ENCODE results near the gene KRTAP5-4. TPM values are rescaled to one million over a fixed set of nuclear protein-coding genes. Genes with fewer than 3 reads are reported as not detected.
"Not testable (repeated sequence)": the region's sequence is repeated elsewhere in the genome, so short reads cannot be mapped to it uniquely, and the experiment has no call there.

The KRTAP5-4 gene
- polyA plus RNA-seq, 4 donors = not detected

DNA sequence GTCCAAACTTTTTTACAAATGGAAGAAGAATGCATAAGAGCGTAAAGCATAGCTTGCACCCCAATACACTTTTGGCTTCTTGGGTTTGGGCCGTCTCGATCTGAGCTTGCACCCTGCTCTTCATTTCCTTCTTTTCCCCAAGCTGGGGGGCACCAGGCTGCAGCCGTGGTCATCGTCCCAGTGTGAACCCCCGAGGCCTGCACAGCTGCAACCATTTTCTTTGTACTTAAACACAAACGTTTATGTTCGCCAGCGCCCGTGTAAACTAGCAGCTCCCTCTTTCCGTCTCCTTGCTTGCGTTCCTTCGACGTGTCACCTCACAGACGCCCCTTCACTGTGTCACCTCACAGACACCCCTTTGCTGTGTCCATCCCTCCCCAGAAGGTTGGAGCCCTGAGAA, 17.7 kb upstream of the KRTAP5-4 start:
- DNase-seq (ENCODE audit: low read depth in 4 of 4, low spot score in 2 of 4) = no peak

DNA sequence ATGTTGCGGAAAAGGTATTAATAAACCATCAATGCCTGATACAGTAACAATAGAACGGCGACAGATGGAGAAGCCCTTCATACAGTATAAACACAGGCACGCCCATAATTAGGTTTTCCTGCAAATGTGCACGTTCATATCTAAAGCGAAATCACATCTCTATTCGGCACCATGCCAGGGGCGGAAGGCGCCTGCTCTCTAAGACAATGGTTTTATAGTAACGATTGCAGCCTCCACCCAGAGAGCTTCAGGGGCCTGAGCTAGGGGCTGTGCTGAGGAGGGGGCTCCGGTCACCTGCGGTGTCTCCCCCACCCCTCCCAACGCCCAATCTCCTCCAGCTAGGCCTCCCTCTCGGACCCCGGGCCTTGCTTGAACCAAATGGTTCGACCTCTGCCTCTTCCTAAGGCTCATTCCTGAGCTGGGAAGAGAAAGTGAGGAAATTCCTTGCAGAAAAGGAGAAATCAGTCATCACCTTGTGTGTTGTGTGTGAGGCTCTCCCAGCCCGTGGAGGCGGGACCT, 17.2 kb upstream of the KRTAP5-4 start:
- no peak for DNase-seq (ENCODE audit: low read depth in 4 of 4, low spot score in 2 of 4)

DNA sequence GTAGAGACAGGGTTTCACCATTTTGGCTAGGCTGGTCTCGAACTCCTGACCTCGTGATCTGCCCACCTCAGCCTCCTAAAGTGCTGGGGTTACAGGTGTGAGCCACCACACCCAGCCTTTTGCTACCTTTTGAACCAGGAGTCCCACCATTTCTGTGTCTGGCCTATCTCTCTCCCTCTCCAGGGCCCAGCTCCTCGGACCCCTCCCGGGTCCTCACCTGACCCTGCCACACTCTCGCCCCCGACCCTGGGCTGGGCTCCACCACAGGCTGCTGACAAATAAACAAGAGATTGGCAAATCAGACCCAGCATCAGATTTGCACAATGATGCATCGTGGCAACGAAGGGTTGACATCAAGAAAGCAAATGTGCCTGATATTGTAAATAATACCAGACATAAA, 16.4 kb upstream of the KRTAP5-4 start:
- no peak for DNase-seq (ENCODE audit: low read depth in 4 of 4, low spot score in 2 of 4)

DNA sequence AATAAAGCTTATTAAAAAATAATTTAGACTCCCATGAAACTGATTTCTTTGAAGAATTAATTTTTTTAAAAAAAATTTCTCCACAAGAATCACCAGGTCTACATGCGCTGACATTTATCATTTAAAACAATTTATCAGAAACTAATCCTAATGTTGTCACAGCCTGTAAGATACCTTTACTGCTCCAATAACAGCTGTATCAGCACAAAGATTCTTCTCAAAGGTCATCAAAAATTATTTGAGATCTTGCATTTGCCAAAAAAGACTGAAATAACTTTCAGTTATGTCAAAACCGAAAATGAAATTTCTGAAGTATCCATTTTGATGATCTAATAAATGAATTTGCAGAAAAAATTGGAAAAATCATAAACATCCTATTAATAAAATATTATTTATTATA, 15.7 kb upstream of the KRTAP5-4 start:
- DNase-seq (ENCODE audit: low read depth in 4 of 4, low spot score in 2 of 4) = no peak

DNA sequence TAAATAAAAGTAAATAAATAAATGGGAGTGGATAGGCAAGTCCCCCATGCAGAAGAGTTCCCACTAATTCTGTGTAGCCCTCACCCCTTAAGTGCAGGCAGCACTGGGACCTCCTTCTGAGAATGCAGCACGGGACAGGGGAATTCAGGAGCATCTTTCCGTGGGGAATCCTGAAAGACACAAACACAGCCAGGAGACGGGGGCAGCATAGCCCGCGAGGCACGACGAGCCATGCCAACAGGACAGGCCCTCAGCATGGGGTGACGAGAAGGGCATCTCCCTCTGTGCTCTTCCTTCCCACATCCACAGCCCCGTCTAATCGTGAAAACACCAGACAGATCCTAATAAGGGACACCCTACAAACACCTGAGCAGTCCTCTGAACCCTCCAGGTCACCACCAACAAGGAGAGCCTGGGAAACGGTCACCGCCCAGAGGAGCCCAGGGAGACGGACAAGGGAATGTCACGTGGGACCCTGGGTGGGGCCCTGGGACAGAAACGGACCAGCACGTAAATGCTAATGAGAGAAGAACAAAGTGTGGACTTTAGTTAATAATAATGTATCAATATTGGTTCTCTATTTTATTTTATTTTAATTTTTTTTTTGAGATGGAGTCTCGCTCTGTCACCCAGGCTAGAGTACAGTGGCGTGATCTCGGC, 14.5 kb upstream of the KRTAP5-4 start:
- no peak for DNase-seq (ENCODE audit: low read depth in 4 of 4, low spot score in 2 of 4)

DNA sequence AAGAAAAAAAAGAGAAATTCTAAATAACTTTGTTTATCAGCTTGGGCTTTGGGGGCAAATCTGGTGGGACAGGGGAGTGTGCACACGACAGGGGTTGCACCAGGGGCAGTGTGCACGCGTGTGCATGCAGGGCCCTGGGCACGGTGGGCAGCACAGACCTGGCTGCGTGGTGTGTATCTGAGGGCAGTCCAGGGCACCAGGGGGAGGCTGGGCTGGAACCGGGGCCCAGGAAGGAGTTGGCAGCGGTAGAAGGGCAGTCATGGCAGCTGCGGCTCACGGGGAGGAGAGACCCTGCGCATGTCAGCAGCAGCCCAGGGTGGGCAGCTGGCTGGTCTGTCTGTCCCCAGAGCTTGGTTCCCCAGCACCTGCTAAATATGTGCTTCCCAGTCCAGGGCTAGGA, 11.9 kb upstream of the KRTAP5-4 start:
- no peak for DNase-seq (ENCODE audit: low read depth in 4 of 4, low spot score in 2 of 4)

DNA sequence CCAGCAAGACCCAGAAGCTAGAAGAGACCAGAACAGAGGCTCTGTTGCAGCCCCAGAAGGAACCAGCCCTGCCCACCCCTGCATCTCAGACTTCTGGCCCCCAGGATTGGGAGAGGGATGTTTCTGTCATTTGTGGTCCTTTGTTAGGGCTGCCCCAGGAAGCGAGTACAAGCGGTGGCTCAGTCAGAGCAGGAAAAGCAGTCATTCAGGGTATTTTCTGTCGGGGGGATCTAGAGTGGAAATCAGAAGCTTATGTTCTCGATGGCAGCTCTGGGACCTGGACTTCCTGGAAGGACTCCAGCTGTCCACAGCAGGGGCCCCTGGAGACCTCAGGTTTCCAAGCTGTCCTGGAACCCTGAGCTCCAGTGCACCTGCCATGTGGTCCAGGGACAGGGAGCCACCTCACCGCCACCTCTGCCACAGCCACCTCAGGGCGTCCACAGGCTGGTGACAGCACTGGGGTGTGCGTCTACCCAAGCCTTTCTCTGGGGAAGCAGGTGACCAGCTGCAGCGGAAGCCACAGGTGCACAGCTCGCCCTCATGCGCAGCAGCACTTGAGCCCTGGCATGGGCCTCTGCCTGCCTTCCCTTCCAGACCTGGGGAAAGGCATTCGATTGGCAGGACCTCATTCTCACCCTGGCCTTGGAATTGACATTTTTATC, 10.2 kb upstream of the KRTAP5-4 start:
- no peak for DNase-seq (ENCODE audit: low read depth in 4 of 4, low spot score in 2 of 4)

DNA sequence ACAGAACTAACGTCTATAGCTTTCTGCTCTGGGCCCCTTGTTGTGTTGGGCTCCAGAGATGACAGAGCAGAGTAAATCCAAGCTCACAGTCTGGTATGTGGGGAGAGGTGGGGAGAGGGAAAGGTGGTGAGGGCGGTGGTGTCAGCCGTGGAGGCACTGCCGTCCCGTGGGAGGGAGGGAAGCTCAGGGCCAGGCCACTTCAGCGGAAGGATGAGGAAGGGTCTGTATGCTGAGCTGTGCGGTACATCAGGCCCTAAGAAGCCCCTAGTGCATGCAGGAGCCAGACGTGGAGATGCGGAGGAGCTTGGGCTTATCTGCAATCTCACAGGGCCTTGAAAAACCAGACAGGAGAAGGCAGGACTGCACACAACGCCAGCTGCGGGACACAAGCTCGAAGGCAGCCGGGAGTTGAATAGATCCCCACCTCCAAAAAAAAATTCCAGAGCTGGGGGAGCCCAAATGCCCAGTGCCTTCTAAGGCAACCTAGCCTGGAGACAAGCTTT, 9.2 kb upstream of the KRTAP5-4 start:
- DNase-seq (ENCODE audit: low read depth in 4 of 4, low spot score in 2 of 4) = no peak

DNA sequence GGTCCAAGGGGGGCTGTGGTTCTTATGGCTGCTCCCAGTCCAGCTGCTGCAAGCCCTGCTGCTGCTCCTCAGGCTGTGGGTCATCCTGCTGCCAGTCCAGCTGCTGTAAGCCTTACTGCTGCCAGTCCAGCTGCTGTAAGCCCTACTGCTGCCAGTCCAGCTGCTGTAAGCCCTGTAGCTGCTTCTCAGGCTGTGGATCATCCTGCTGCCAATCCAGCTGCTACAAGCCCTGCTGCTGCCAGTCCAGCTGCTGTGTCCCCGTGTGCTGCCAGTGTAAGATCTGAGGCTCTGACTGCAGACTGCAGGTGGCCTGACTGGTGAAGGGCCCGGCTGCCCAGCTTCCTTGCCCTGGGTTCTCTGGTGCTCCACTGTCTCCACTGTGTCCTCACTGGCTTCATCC, 8.3 kb upstream of the KRTAP5-4 start:
- no peak for DNase-seq (ENCODE audit: low read depth in 4 of 4, low spot score in 2 of 4)

DNA sequence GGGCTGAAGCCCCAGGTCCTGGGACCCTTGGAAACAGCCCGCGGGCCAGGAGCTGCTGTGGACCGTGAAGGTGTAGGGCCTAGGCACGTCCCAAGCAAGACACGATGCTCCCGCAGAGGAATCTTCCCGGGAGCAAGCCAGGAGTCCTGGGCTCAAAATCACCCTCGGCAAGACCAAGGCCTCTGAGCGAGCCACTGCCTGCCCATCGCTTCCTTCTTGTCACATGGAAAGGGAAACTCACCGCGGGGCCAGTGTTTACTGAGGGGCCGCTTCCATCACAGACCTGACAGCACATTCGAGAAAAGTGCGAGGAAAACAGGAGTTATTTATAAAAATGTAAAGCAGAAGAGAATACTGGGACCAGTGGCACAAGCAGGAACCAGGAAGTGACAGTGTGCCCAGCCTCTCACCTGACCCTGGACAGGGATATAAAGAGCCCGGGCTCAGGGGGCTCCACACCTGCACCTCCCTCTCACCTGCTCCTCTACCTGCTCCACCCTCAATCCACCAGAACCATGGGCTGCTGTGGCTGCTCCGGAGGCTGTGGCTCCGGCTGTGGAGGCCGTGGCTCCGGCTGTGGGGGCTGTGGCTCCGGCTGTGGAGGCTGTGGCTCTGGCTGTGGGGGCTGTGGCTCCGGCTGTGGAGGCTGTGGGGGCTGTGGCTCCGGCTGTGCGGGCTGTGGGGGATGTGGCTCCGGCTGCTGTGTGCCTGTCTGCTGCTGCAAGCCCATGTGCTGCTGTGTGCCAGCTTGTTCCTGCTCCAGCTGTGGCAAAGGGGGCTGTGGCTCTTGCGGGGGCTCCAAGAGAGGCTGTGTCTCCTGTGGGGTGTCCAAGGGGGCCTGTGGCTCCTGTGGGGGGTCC, 7.6 kb upstream of the KRTAP5-4 start, which contains the start of gene KRTAP5-5:
Gene KRTAP5-5 (plus strand): TSS at position 450 of the 860 bp plus-strand sequence. CDS start 66 bp downstream, at position 516.
- DNase-seq (ENCODE audit: low read depth in 4 of 4, low spot score in 2 of 4) = no peak

DNA sequence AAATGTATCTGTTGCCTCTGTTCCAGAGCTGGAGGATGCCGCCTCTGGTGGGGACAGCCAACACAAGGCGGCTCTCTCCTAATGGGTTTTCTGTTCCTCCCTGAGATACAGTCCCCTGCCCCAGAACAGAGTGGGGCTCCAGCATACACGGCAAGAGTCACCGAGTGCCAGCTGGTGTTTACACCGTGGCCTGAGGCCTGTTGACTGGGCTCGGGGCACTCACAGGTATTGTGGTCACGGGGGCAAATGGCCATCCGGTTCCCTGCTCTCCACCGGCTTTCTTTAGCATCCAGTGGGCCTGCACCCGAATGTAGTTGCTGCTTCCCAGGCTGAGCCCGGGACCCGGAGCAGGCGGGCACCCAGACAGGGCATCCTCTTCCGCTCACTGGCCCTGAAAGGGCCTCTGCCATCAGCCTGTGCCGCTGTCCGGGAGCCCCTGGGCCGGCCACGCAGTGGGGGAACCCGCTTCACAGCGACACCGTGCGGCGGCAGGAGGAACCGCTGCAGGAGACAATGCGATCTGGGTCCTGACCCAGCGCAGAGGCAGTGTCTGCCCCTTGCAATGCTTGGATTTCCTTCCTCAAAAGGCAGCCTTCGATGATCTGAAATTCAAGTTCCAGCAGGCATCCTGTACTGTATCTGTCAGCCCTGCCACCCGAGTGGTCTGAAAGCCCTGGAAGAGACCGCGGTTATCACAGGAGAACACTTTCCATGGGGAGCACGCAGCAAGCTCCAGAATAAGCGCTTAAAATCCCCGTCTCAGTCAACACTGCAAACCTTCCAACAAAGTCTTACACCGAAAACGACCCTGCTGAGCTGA, 6.8 kb upstream of the KRTAP5-4 start:
- peak in 1 of 4 donors; percentile 40 for DNase-seq (ENCODE audit: low read depth in 4 of 4, low spot score in 2 of 4)

DNA sequence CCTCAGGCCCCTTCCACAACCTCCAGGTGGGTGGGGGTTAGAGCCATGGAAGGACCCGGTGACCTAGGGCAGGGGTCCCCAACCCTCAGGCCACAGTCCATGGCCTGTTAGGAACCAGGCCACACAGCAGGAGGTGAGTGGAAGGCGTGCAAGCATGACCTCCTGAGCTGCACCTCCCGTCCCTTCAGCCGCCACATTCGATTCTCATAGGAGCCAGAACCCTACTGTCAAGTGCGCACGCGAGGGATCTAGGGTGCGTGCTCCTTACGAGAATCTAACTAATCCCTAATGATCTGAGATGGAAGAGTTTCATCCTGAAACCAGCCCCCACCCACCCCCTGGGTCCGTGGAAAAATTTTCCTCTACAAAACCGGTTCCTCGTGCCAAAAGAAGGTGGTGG, 3.6 kb upstream of the KRTAP5-4 start:
- DNase-seq (ENCODE audit: low read depth in 4 of 4, low spot score in 2 of 4) = no peak

DNA sequence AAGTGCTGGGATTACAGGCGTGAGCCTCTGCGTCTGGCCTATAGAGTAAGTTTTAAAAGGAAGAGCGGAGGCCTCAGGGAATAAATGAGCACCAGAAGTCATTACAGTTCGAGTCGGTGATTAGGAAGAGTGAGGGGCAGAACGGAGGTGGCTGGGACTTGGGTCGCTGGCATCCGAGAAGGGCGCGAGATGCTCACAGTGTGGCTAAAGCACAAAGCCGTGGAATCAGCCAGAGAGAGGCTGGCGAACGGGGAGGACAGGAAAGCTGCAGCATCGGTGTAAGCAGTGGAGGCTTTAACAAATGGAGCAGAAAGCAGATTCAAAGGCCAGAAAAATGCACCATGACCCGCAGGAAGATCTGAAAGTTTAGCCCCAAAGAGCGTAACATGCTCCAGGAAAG, 2.7 kb upstream of the KRTAP5-4 start:
- no peak for DNase-seq (ENCODE audit: low read depth in 4 of 4, low spot score in 2 of 4)

DNA sequence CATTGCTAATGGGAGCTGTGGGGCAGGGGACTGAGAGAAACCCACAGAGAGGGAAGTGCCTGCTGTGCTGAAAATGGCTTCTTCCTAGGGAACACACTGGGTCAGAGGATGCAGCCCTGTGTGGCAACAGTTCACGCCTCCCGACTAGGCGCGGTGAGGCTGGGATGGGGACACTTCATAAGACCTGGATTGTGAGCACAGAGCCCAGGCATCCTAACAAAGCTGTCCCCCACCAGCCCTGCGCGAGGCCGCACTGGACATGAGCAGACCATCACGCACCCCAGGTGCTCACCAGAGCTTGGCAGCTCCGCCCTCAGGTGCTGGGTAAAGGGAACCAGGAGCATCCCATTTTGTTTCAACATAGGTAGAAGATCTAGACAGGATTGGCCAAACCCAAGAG, 1.8 kb upstream of the KRTAP5-4 start:
- no peak for DNase-seq (ENCODE audit: low read depth in 4 of 4, low spot score in 2 of 4)

DNA sequence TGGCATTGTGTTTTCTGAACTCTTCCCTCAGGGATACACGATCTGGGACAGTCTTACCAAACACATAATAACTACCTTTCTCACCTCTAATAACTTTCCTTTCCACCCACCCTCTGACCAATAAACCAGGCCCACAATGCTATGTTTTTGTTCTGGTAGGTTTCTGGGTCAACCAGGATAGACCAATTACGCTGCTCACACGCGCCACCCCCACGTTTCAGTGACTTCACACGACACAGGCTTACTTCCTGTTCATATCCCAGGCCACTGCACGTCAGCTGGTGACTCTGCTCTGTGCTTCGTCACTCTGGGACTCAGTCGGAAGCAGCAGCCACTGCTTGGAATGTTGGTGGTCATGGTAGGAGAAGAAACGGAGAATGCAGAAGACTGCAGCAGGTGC, 2.5 kb downstream of the KRTAP5-4 start:
- DNase-seq (ENCODE audit: low read depth in 4 of 4, low spot score in 2 of 4) = no peak

DNA sequence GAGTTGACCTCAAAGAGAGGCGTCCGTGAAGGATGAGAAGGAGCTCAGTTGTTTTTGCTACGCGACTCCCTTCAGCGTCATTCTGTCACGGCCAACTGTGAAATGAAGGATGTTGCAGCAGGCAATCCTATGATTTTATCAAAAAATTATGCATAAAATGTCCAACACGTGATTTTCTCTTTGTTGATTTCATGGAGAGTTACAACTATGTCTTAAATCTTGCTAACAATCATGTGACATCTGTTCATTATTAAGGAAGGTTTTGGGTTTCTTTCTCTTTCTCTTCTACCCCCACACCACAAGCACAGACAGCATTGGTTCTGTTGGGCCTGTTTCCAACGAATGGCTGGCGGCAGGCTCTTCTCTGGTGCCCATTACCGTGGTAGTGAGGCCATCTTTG, 3.7 kb downstream of the KRTAP5-4 start:
- DNase-seq (ENCODE audit: low read depth in 4 of 4, low spot score in 2 of 4) = no peak

DNA sequence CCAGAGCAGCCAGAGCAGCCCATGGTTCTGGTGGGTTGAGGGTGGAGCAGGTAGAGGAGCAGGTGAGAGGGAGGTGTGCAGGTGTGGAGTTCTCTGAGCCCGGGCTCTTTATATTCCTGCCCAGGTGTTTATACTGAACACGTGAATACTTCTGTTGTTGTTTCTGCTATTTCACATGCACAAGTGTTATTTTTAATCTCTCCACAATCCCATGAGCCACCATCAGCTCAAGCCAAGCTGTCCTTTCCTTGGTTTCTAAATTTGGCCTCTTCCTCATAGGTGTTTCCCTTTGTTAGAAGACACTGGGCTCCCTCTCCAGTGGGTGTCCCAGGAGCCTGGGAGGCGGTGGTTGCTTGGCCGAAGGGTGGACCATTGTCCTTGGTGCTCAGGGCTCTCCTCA, 13.6 kb downstream of the KRTAP5-4 start, which contains the start of gene KRTAP5-3:
Gene KRTAP5-3 (minus strand): TSS at position 101 of the 400 bp plus-strand sequence. CDS start 78 bp downstream, at position 23.
- no peak for DNase-seq (ENCODE audit: low read depth in 4 of 4, low spot score in 2 of 4)

DNA sequence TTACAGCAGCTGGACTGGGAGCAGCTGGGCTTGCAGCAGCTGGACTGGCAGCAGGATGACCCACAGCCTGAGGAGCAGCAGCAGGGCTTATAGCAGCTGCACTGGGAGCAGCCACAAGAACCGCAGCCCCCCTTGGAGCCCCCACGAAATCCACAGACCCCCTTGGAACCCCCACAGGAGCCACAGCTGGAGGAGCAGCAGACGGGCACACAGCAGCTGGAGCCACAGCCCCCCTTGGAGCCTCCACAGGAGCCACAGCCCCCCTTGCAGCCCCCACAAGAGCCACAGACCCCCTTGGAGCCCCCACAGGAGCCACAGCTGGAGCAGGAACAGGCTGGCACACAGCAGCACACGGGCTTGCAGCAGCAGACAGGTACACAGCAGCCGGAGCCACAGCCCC, 14.0 kb downstream of the KRTAP5-4 start:
- not testable (repeated sequence) for DNase-seq (ENCODE audit: low read depth in 4 of 4, low spot score in 2 of 4)

DNA sequence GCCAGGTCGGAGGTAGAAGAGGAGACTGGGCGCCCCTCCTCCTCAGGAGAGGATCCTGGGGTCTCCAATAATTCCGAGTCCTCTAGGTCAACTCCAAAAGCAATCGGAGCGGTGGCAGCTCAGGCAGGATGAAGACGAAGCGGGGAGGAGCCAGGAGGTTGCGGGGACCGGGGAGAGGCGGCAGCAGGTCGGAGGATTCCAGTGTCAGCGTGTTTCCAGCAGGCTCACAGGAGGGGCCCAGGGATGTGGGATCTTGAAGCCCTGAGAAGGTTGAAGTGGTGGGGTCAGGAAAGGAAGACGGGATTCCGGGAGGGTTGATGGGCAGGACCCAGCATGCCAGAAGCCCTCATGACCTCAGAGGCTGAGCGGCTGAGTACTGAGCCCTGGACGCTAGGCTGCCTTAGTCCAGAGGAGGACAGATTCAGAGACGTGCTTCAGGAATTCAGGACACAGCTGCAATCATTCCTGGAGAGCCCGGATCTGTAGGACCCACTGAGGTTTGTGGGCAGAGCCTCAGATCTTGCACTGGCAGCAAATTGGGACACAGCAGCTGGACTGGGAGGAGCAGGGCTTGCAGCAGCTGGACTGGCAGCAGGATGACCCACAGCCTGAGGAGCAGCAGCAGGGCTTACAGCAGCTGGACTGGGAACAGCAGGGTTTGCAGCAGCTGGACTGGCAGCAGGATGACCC, 14.6 kb downstream of the KRTAP5-4 start:
- not testable (repeated sequence) for DNase-seq (ENCODE audit: low read depth in 4 of 4, low spot score in 2 of 4)

Measured in left renal cortex interstitium (tissue), 4 donors.